IPS-NIHi11 (cell line): Measurements from ENCODE around the gene DAB1.
A peak's percentile ranks its signal among the peaks of the same experiment; 100 is the strongest.

ENCODE experiments used
- DNase-seq: peaks from one replicate; pipeline ENCODE4 v3.0.0; 2012; ENCODE audit warnings: mixed read lengths, low spot score

Gene DAB1

GRCh38 chr1:57411262-57411661, 12.6 kb downstream of the DAB1 start:
- peak; percentile 20 for DNase-seq

- no peak for DNase-seq
Observed at GRCh38 chr1:57410508-57410907, 13.4 kb downstream of the DAB1 start.

GRCh38 chr1:57407928-57408327, 15.9 kb downstream of the DAB1 start:
- DNase-seq, result no peak

- DNase-seq, result no peak
Observed at GRCh38 chr1:57406428-57406970, 17.4 kb downstream of the DAB1 start.

GRCh38 chr1:57404884-57405283, 19.0 kb downstream of the DAB1 start:
- no peak for DNase-seq

- no peak for DNase-seq
Observed at GRCh38 chr1:57403201-57403600, 20.7 kb downstream of the DAB1 start.

- no peak for DNase-seq
Observed at GRCh38 chr1:57401671-57402070, 22.2 kb downstream of the DAB1 start.

GRCh38 chr1:57400048-57400447, 23.8 kb downstream of the DAB1 start:
- DNase-seq, result no peak

- DNase-seq, result no peak
Observed at GRCh38 chr1:57393058-57393584, 30.7 kb downstream of the DAB1 start.

GRCh38 chr1:57385336-57385735, 38.5 kb downstream of the DAB1 start:
- no peak for DNase-seq

- no peak for DNase-seq
Observed at GRCh38 chr1:57384901-57385300, 39.0 kb downstream of the DAB1 start.

GRCh38 chr1:57384284-57384683, 39.6 kb downstream of the DAB1 start:
- no peak for DNase-seq

GRCh38 chr1:57381871-57382270, 42.0 kb downstream of the DAB1 start:
- no peak for DNase-seq

- DNase-seq, result no peak
Observed at GRCh38 chr1:57381426-57381825, 42.4 kb downstream of the DAB1 start.

GRCh38 chr1:57380923-57381322, 42.9 kb downstream of the DAB1 start:
- DNase-seq, result no peak

GRCh38 chr1:57378534-57378933, 45.3 kb downstream of the DAB1 start:
- no peak for DNase-seq

GRCh38 chr1:57377339-57378139, 46.3 kb downstream of the DAB1 start:
- DNase-seq, result no peak

- no peak for DNase-seq
Observed at GRCh38 chr1:57376041-57376440, 47.8 kb downstream of the DAB1 start.

GRCh38 chr1:57369889-57370288, 54.0 kb downstream of the DAB1 start:
- no peak for DNase-seq

GRCh38 chr1:57367945-57368344, 55.9 kb downstream of the DAB1 start:
- no peak for DNase-seq

GRCh38 chr1:57363643-57364042, 60.2 kb downstream of the DAB1 start:
- DNase-seq, result no peak

- no peak for DNase-seq
Observed at GRCh38 chr1:57363165-57363564, 60.7 kb downstream of the DAB1 start.

GRCh38 chr1:57362480-57362879, 61.4 kb downstream of the DAB1 start:
- no peak for DNase-seq

- no peak for DNase-seq
Observed at GRCh38 chr1:57361516-57361915, 62.3 kb downstream of the DAB1 start.
